Stimulated activated CD4-positive, alpha-beta T cell treated with anti-CD3 and anti-CD28 coated beads, Interleukin-1b, Interleukin-23, amount 100 ng/mL, for 1 hour (primary cell): ENCODE results near the gene KIAA0319L.
"Not testable (repeated sequence)": the region's sequence is repeated elsewhere in the genome, so short reads cannot be mapped to it uniquely, and the experiment has no call there.

Experiments used
- DNase-seq, 2 donors: peaks; one replicate each; pipeline ENCODE4 v3.0.0-alpha.2; 2020; ENCODE audit warnings: low read depth in 2 of 2

Gene KIAA0319L

DNA sequence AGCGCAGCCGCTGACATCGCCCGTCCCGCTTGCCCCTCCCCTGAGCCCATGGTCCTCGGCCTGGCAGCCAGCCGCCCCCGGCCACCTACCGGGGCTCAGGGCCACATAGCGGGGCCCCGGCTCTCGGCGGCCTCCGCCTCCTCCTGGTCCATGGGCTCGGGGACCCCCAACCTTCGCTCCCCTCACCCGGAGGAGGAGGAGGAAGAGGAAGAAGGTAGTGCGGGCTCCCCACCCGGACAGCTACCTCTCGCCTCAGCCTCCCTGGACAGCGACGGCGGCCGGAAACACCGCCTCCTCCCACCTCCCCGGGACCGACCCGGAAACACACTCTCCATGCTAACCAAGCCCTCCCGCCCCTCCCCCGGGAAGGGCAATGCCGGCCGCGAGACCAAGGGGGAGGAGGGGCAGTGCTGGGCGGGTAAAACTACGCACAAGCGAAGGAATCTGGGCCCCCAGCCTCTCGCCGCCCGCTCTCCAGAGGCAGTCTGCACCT is at the start of gene KIAA0319L:
TSS of gene KIAA0319L (minus strand) at position 286 of the 493 bp plus-strand sequence. CDS start 2,912 bp downstream, outside the sequence.
- peak in 1 of 2 donors; percentile 30 for DNase-seq

DNA sequence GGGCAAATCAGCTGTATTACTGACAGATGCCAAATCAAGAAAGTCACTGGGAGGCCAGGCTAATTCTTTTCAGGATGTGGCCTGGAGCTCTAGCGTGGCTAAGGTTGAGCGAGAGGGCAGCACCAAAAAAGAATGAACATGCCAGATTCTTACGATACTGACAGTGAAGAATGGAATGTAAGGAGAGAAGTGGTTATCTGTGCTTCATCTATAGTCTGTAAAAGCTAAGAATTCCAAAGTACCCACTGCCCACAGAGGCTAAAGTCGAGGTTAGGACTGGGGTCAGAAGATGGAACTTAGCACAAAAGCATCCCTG is 48.6 kb upstream of the KIAA0319L start:
- no peak for DNase-seq

DNA sequence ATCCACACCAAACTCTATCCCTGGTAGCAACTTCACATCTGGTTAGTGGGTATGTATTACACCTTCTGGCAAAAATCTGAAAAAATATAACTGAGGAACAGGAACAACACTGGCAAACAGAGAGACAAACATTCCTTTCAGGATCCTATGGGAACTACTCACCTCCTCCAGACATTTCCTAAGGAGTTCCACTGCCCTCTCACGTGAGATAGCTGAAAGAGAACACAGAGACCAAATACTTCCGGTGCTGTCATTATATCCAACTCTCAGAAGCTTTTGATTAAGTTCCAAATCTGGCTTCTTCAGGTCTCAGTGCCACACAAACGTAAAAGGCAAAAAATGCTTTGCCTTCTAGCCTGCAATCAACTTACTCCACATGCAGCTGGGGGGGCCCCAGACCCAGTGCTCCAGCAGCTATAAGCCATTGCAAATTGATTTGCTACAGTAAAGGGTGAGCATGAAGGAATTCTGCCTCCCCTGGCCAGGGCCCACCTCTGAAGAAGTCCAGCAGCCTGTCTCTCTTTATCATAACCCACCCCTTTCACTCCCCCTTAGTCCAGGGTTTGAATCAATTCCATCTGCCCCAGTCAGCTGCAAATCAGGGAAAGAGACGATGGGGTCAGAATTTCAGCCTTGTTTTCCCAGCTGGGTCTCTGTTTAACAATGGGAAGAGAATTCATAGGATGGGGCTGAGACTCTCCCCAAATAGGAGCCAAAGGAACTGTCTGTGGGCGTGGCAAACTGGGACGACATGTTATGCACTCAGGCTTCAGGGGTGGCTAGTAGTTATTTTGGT is 48.1 kb upstream of the KIAA0319L start:
- DNase-seq, result no peak

DNA sequence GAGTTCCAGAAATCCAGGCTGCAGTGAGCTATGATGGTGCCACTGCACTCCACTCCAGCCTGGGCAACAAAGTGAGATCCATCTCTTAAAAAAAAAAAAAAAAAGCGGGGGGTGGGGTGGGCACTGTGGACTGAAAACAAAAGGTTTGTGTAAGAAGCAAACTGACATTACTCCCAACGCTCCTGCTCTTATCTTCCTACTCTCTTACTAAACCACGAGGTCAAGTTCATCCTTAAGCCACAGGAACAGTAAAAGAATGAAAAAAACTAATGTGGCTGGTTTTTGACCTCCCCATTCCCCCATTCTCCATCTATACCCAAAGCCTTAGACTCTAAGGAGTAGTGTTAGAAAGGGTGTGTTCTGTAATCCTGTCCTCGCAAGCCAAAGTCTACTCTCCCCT is 46.7 kb upstream of the KIAA0319L start:
- DNase-seq, result no peak

DNA sequence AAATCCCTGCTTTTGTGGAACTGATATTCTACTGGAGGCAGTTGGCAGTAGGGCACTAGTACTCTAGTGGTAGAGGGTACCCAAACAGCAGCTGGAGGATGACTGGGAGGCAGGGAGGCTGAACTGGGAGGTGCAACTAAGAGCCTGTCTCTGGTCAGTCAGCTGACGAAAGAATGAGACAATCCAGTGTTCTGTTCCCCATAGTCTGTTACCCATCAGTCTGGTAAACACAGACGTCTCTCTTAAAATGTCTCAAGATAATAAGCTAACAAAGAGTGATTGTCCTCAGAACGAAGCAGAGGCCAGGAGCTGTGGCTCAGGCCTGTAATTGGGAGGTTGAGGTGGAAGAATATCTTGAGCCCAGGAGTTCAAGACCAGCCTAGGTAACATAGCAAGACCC is 46.3 kb upstream of the KIAA0319L start:
- DNase-seq, result no peak

DNA sequence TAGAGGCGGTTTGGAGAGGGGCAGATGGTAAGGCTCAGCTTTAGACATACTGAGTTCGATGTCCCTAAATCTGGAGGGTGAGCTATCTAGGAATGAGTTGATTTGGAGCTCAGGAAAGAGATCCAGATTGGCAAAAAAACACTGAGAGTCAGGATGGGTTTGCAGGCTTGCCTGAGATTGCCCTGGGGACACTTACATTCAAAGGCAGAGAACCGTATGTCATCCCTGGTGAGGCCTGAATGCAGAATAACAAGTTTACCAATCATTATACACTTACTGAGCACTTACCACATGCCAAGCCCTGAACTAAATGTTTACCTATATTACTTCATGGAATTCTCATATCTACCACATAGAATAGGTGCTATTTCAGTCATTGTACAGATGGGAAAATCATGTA is 43.4 kb upstream of the KIAA0319L start:
- DNase-seq, result no peak

DNA sequence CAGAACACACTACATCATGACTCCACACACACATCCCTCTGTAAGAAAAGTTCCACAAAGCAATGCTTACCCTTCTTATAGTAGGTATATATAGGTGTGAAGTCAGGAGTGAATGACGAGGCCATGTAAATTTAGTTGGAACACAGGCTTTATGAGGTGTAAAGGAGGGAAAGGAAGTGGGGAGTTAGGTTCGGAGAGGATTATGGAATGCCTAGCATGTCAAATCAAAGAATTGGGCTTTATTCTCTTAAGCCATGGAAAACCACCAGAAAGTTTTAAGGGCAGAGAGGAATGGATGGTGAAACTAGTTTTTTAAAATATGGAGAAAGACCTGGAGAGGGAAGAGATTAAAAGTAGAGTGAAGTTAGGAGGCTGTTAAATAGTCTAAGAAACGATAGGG is 42.2 kb upstream of the KIAA0319L start:
- no peak for DNase-seq

DNA sequence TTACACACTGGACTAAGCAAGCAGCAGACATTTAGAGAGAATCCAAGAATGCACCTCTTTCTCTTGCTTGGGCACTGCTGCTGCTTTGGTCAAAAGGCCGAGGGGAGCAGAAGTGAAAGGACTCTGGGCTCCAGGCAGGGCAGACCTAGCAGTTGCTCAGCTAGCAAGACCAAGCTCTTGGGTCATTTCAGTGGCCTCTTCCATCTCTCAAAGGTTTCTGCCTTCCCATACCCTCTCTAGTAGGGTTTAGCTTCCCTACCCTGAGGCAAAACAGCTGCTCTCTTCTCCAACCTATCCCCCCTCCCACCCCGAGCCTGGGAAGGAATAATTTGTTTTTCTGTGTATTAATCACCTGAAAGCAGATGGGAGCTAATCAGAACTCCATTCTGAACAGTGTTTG is 41.7 kb upstream of the KIAA0319L start:
- no peak for DNase-seq

DNA sequence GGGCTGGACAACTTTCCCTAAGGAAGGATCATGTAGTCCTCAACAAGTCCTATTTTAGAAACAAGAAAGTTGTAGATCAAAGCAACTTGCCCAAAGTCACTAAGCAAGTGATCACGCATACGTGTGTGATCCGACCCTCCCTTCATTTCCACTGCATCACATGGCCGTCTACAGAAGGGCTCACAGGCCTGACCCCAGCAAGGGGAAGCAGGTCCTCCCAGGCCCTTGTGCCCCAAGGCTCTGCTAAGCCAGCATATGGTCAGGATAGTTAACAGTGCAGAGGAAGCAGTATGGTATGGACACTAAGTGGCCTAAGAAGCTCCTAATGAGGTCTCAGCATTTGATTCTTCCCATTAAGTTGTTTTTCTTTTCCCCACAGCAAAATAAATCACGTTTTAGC is 40.7 kb upstream of the KIAA0319L start:
- no peak for DNase-seq

DNA sequence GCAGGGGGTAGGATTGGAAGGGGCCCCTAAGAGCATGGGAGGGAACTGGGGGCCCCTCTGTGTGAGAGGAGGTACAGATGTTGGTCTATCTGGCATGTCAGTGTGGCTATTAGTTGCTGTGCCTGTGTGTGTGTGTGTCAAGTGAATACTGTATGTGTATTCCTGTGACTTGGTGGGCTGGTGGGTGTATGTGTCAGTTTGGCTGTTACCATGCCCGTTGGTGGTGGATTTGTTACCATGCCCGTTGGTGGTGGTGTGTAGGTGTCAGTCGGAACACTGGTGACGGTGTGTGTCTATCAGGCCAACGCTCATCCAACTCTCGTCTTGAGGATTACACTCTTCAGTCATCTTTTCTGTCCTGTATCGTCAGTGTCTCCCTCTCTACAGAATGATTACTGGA is 38.5 kb upstream of the KIAA0319L start:
- DNase-seq, result no peak

DNA sequence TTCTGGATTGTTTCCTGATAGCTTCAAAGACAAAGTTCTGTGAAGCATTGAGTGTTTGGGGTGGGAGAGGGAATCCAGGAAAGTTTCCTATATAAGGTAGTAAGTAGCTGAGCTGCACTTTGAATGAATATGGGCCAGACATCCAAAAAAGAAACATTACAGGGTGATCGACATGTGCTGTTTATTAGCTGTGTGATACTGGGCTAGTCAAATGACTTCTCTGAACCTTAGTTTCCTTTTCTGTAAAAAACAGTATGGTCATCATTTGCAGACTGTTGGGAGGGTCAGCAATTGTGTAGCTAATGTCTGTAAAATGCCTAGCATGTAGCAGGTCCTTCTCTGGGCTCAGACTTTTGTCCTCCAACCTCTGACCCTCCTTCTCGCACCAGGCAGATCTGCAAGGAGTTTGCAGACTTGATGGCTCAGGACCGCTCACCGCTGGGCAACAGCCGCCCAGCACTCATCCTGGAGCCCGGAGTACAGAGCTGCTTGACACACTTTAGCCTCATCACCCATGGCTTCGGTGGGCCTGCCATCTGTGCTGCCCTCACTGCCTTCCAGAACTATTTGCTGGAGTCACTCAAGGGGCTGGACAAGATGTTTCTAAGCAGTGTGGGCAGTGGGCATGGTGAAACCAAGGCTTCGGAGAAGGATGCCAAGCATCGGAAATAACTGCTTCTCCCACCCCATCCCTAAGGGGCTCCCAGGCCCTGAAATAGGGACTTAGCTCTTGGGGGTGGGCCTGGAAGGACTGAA is 37.0 kb upstream of the KIAA0319L start:
- DNase-seq, result no peak

DNA sequence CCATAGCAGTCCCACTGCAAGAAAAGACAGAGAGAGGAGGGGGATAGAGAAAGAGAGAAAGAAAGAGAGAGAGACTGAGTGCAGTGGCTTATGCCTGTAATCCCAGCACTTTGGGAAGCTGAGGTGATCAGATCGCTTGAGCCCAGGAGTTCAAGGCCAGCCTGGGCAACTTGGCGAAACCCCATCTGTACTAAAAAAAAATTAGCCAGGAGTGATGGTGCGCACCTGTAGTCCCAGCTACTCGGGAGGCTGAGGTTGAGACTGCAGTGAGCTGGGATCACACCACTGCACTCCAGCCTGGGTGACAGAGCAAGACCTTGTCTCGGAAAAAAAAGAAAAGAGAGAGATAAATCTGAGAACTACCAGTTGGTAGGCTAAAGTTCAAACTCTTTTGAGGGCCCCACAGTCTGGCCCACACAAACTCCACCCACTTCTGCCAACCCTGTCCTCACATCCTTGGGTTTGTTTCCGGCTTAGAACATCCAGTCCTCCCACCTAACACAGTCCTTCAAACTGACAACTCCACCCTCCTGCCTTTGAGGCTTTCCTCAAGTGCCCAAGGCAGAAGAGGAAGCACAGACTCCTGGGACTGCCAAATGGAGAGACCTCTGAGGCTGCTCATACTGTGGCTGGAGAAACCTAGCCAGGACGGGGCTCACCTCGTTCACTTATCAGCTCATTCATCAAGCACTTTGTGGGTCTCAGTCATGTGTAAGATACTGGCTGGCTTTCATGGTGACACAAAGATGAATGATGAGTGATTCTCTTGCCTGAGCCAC is 36.0 kb upstream of the KIAA0319L start:
- no peak for DNase-seq

DNA sequence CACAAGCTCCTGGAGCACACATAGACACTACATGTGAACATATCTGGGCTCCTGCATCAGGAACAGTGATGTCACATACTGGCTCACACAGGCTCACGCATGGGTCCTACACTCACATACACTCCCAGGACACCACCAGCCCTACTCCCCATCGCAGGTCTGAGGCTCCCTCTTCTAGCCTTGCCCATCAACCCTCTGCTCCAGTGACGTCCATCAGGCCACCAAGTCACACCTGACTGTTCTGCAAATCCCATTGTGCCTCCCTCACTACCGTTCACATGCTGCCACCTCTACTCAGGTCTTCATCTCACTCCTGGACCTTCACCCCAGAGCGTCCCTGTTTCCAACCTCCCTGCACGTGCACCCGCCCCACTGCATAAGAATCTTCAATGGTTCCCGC is 34.0 kb upstream of the KIAA0319L start:
- DNase-seq, result no peak

DNA sequence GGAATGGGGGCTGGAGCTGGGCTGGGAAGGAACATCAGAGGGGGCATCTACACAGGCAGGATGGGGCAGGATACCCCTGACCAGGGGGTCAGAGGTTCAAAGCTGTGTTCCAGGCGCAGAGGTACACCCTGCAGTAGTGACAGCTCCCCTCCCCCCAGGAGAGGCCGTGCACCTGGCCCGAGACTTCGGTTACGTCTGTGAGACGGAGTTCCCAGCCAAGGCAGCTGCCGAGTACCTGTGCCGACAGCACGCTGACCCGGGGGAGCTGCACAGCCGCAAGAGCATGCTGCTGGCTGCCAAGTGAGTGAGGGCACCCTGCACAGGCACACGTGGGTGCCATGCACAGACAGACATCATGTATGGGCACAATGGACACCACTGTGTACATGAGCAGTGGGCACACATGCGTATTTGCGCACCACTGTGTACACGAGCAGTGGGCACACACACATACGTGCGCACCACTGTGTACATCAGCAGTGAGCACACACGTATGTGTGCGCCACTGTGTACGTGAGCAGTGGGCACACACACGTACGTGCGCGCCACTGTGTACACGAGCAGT is 33.4 kb upstream of the KIAA0319L start:
- no peak for DNase-seq

DNA sequence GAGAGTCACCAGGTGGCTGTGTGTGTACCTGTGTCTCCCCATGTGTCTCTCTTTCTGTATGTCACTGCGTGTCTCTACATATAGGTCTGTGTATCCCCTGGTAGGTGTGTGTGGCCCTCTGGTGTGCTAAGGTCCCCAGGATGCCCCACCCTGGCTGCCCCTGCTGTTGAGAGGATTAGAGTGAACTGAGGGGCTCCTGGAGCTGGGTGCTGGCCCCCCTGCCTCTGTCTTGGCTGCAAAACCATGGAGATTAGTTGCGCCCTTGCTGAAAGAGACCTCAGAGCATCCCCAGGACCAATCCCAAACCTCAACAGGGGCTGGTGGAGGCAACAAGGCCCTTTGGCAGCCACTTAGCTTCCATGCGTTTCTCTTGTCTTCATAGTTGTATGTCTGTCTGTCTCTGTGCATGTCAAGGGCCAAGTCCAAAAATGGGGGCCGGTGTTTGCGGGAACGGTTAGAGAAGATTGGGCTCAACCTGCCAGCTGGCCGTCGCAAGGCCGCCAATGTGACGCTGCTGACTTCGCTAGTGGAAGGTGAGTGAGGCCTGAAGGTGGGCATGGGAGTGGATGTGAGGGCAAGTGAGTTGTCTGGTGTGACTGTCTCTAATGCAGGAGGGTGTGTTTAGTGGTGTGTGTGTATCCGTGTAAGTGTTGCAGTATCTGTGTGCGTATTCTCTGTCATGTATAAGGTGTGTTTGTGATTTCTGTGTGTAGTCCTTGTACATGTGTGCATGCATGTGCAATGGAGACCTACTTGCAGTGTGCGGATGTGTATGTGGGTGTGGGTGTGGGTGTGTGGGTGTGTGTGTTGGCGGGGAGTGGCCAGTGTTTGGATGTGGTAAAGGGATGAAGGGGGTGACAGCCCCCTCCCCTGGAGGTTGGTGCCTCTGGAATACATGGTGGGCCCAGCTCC is 32.6 kb upstream of the KIAA0319L start:
- DNase-seq, result no peak

DNA sequence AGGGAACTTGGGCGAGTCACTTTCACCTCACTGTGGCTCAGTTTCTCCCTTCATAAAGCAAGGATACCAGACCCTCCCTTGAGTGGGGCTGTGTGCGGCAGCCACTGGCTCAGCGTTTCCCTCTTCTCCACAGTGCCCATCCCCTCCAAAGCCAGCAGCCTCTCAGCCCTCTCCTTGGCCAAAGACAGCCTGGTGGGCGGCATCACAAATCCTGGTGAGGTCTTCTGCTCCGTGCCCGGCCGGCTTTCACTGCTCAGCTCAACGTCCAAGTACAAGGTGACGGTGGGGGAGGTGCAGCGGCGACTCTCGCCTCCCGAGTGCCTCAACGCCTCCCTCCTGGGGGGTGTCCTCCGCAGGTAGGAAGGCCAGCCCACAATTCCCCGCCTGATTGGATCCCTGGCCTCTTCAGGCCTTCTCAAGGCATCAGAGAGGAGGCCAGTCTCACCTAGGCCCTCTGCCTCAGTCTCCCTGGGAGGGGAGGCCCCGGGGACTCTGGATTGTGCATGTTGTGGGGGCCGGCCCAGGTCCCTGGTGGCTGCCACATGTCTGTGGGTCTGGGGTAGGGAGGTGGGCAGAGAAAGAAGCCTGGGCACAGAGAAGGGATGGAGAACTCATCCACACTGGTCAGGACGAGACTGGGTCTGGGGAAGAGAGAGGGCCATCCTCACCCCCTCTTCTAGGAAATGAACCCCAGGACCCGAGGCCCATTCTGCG is 31.2 kb upstream of the KIAA0319L start:
- DNase-seq, result no peak

DNA sequence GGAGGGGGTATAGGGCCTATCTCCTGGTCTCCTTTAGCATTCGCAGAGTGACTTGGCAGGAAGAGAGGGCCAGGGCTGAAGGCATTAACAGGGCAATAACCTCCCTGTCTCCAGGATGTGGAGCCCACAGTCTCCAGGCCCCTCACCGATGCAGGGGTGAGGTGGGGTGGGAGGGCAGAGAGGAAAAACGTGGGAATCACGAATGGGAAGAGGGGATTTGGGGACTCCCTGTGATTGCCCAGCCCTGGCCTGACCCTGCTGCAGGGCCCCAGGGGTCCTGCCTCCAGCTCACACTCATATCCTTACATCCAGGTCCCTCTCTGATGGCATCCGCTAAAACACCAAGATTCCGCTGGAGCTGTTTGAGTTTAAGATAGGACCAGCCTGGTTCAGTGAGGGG is 30.5 kb upstream of the KIAA0319L start:
- DNase-seq, result no peak

DNA sequence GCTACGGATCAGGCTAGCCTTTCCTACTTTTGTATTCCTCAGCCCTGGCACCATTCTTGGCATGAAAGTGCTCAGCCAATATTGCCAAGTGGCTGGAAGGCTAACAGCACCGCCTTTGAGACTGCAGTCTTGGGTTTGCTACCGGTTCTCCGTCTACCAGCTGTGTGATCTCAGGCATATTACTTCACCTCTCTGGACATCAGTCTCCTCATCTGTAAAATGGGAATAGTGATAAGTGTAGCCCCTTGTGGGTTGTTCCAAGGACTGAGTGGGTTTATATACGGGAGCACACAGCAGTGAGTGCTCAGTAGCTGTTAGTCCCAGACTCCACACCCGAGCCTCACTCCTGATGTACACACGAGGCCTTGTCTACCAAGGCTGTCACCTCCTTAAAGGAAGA is 29.6 kb upstream of the KIAA0319L start:
- no peak for DNase-seq

DNA sequence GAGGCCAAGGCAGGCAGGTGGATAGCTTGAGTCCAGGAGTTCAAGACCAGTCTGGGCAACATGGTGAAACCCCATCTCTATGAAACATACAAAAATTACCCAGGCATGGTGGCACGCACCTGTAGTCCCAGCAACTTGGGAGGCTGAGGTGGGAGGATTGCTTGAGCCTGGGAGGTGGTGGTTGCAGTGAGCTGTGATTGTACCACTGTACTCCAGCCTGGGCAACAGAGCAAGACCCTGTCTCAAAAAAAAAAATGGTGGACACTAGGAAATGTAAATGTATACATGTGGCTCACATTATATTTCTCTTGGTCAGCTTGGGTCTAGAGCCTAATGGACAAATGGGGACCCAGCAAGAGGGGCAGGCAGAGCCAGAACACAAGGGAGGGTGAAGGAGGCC is 28.6 kb upstream of the KIAA0319L start:
- DNase-seq, result not testable (repeated sequence)

DNA sequence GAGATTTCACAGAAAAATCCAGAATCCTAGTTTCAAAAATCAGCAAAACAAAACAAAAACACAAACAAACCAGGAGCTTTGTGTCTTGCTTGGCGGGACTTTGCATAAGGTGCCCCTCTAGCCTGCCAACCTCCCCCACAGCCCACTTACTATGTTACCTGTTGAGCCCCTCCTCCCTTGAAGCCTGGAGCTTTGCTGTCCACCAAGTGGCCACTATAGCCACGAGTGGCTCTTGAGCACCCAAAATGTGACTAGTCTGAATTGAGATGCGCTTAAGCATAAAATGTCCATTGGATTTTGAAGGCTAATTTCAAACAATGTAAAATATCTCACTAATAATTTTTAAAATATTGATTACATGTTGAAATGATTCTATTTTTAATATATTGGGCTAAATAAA is 28.1 kb upstream of the KIAA0319L start:
- DNase-seq, result no peak
